ENCODE data around the gene NR3C1. TPM values are rescaled to one million over a fixed set of nuclear protein-coding genes. Genes with fewer than 3 reads are reported as not detected.

NR3C1 gene
- total RNA-seq, 1 experiment from 2014 or later: 16.0 TPM

GRCh38 chr5:143398451-143399237, 4.8 kb downstream of the NR3C1 start (continued):
- TF ChIP-seq ATF3 (IDR thresholded peaks at IDR 0.05) (no peak), TCF7L2 (IDR thresholded peaks at IDR 0.05; ENCODE audit: borderline replicate concordance, extremely low read depth, insufficient read depth, insufficient read length) (no peak), POLR2A (IDR thresholded peaks at IDR 0.05; ENCODE audit: borderline replicate concordance, extremely low read depth, insufficient read depth, insufficient read length) (no peak), SP1 (IDR thresholded peaks at IDR 0.05; ENCODE audit: low read depth) (no peak), SIN3A (IDR thresholded peaks at IDR 0.05; ENCODE audit: low read depth) (no peak), EGR1 (IDR thresholded peaks at IDR 0.05; ENCODE audit: low read depth) (no peak), MAX (IDR thresholded peaks at IDR 0.05) (no peak)

GRCh38 chr5:143398053-143398355, 5.5 kb downstream of the NR3C1 start:
- RAD21 ChIA-PET (ENCODE audit: low non-redundant PET in 1 of 2, low total read pairs in 2 of 2, uncharacterized antibody in 2 of 2, unreplicated experiment in 2 of 2): no interaction called here
- TF ChIP-seq ZFX (IDR thresholded peaks at IDR 0.05) (no peak), SP1 (IDR thresholded peaks at IDR 0.05; ENCODE audit: low read depth) (no peak), MAX (IDR thresholded peaks at IDR 0.05) (no peak), YY1 (IDR thresholded peaks at IDR 0.05; ENCODE audit: extremely low read depth, insufficient replicate concordance, low read depth, low read length) (no peak), FOSL1 (IDR thresholded peaks at IDR 0.05; ENCODE audit: low read depth) (no peak), REST (IDR thresholded peaks at IDR 0.05; ENCODE audit: low read depth) (no peak)
- Histone ChIP-seq H2AFZ (ENCODE audit: low read depth, low read length, poor library complexity, severe bottlenecking) (no peak overlapping the region), H3K27ac (ENCODE audit: low read depth, low read length) (no peak overlapping the region), H3K27me3 (ENCODE audit: insufficient read depth, low read length) (no peaks in the 10 kb centered on the region), H3K4me1 (ENCODE audit: control insufficient read depth in 1 of 2, insufficient read depth in 2 of 2, low read length in 2 of 2) (peaks cover 4 to 8% of the 10 kb centered on the region in 2 experiments; a peak in 3 of 4 replicates), H4K20me1 (ENCODE audit: insufficient read depth) (no peaks in the 10 kb centered on the region), H3K9me3 (ENCODE audit: control insufficient read depth in 1 of 2, insufficient read depth in 1 of 2, low read depth in 1 of 2, low read length in 2 of 2) (no peaks in the 10 kb centered on the region), H3K9ac (ENCODE audit: low read length) (no peak overlapping the region), H3K36me3 (ENCODE audit: control insufficient read depth in 1 of 2, insufficient read depth in 2 of 2, low read length in 2 of 2) (peaks cover 0 to 6% of the 10 kb centered on the region in 2 experiments; a peak in 1 of 4 replicates), H3K9me2 (ENCODE audit: insufficient read depth) (no peaks in the 10 kb centered on the region), H3K4me3 (replicated peaks in 1 of 2; ENCODE audit: low read depth in 1 of 2, low read length in 2 of 2) (no peak overlapping the region), H3K79me2 (ENCODE audit: insufficient read depth, low read length) (peaks cover 69% of the 10 kb centered on the region; the same call in 1 of the 2 replicates), H3K4me2 (ENCODE audit: low read length) (no peak overlapping the region)
- intact Hi-C loops (cut with micrococcal nuclease): no loop called here
- no peak for ATAC-seq
- CTCF ChIA-PET: no interaction called here
- POLR2A ChIA-PET: no interaction called here
- BruUV-seq (replicated peaks): no TSS peak
- DNase-seq (ENCODE audit: low read depth, low spot score): no peak

Measured in HCT116 (cell line).